ENCODE data around the gene CYSTM1. TPM values are rescaled to one million over a fixed set of nuclear protein-coding genes. Genes with fewer than 3 reads are reported as not detected.
"Not testable (repeated sequence)": the region's sequence is repeated elsewhere in the genome, so short reads cannot be mapped to it uniquely, and the experiment has no call there.

CYSTM1 gene
- total RNA-seq, 1 donor from 2014 or later: 14.8 TPM

- intact Hi-C loops (cut with micrococcal nuclease): loop anchor here (1.0 to 10.0 kb wide), 13 partner anchors 18 to 1631 kb away; partner anchors contain the start of genes ANKHD1, APBB3, ETF1 and HARS1
Measured at GRCh38 chr5:140175367-140176030, 511 bp downstream of the CYSTM1 start.

GRCh38 chr5:140176031-140176387 lies 1.0 kb downstream of the CYSTM1 start:
- intact Hi-C loops (cut with micrococcal nuclease): loop anchor here (10.0 kb wide), 3 partner anchors 519 to 1631 kb away; partner anchors contain the start of genes ETF1, HARS1, HARS2 and SIL1

GRCh38 chr5:140178086-140178410 lies 3.1 kb downstream of the CYSTM1 start:
- intact Hi-C loops (cut with micrococcal nuclease): loop anchor here (10.0 kb wide), 3 partner anchors 517 to 1633 kb away; partner anchors contain the start of genes ETF1, HARS1, HARS2 and SIL1

- intact Hi-C loops (cut with micrococcal nuclease): loop anchor here (10.0 kb wide), 3 partner anchors 516 to 1634 kb away; partner anchors contain the start of genes ETF1, HARS1, HARS2 and SIL1
Measured at GRCh38 chr5:140178482-140179116, 3.6 kb downstream of the CYSTM1 start.

GRCh38 chr5:140181002-140181483 lies 6.1 kb downstream of the CYSTM1 start:
- intact Hi-C loops (cut with micrococcal nuclease): no loop called here

GRCh38 chr5:140181525-140181924 lies 6.5 kb downstream of the CYSTM1 start:
- intact Hi-C loops (cut with micrococcal nuclease): no loop called here

GRCh38 chr5:140182075-140182711 lies 7.2 kb downstream of the CYSTM1 start:
- intact Hi-C loops (cut with micrococcal nuclease): no loop called here

- intact Hi-C loops (cut with micrococcal nuclease): no loop called here
Measured at GRCh38 chr5:140182803-140183367, 7.9 kb downstream of the CYSTM1 start.

- intact Hi-C loops (cut with micrococcal nuclease): no loop called here
Measured at GRCh38 chr5:140185409-140185808, 10.4 kb downstream of the CYSTM1 start.

- intact Hi-C loops (cut with micrococcal nuclease): no loop called here
Measured at GRCh38 chr5:140186267-140186671, 11.3 kb downstream of the CYSTM1 start.

GRCh38 chr5:140189253-140189652 lies 14.3 kb downstream of the CYSTM1 start:
- intact Hi-C loops (cut with micrococcal nuclease): no loop called here

- intact Hi-C loops (cut with micrococcal nuclease): no loop called here
Measured at GRCh38 chr5:140189977-140190871, 15.2 kb downstream of the CYSTM1 start.

GRCh38 chr5:140190872-140191218 lies 15.9 kb downstream of the CYSTM1 start:
- intact Hi-C loops (cut with micrococcal nuclease): no loop called here

GRCh38 chr5:140192715-140193430 lies 17.9 kb downstream of the CYSTM1 start:
- intact Hi-C loops (cut with micrococcal nuclease): no loop called here

- intact Hi-C loops (cut with micrococcal nuclease): no loop called here
Measured at GRCh38 chr5:140194662-140195061, 19.7 kb downstream of the CYSTM1 start.

- intact Hi-C loops (cut with micrococcal nuclease): no loop called here
Measured at GRCh38 chr5:140196115-140196814, 21.3 kb downstream of the CYSTM1 start.

- intact Hi-C loops (cut with micrococcal nuclease): no loop called here
Measured at GRCh38 chr5:140197023-140197422, 22.0 kb downstream of the CYSTM1 start.

- intact Hi-C loops (cut with micrococcal nuclease): not testable (repeated sequence)
Measured at GRCh38 chr5:140198915-140199314, 23.9 kb downstream of the CYSTM1 start.

- intact Hi-C loops (cut with micrococcal nuclease): no loop called here
Measured at GRCh38 chr5:140202078-140202477, 27.1 kb downstream of the CYSTM1 start.

GRCh38 chr5:140202610-140203009 lies 27.6 kb downstream of the CYSTM1 start:
- intact Hi-C loops (cut with micrococcal nuclease): no loop called here

All from T-helper 1 cell treated with Interleukin-12 subunit alpha and Interleukin-12 subunit beta and Interleukin-4 antibody, amounts not matched to agents 30 ng/mL and 1 ng/mL, for 36 hours (primary cell).